Heart left ventricle (tissue), 13 donors: ENCODE measurements around the gene SLC39A11.

ENCODE experiments used
- CTCF ChIP-seq, 12 donors: fragments of 200-600 bp; sonication (generic) in 4 of 12; IDR thresholded peaks; one replicate each; pipeline versions ENCODE4 v1.5.0 to v1.8.0; 2018 to 2022; ENCODE audit warnings: antibody characterized with exemption in 12 of 12, mild to moderate bottlenecking in 5 of 12
- POLR2A ChIP-seq, 2 donors: fragments of 450-650 bp; IDR thresholded peaks; one replicate each; pipeline ENCODE4 v1.6.1; 2017; ENCODE audit warnings: antibody characterized with exemption in 2 of 2, mild to moderate bottlenecking in 2 of 2, moderate library complexity in 2 of 2
- donor health status: ischemic (EF 13 %, LVEDD 7.1; RV severe dilation, severe dysfunction).
- donor health status: DM: no; HTN: yes; CAD: no.
- donor health status: DM: no; HTN: no; CAD: no.
- donor health status: ischemic (EF 25% LVEDD 6.9; RV normal size, moderate dysfunction).
- donor health status: ischemic (EF 25% LVEDD 5.7; RV mildly dilated, moderate dysfunction).
- donor health status: ischemic (EF 35%, LVEDD 5.7; RV mildly dilated, moderate dysfunction).
- donor health status: nonischemic (EF 11% LVEDD 7.7; RV severe dilation, severe dysfunction).
- donor health status: DM: yes; HTN: yes; CAD: no.
- donor health status: PGD.
- donor health status: ischemic (EF 29% LVEDD 5.4; RV normal size, mild dysfunction).
- donor health status: nonischemic (EF 23%, LVEDD 6.1; RV moderate dilation, normal function).

DNA sequence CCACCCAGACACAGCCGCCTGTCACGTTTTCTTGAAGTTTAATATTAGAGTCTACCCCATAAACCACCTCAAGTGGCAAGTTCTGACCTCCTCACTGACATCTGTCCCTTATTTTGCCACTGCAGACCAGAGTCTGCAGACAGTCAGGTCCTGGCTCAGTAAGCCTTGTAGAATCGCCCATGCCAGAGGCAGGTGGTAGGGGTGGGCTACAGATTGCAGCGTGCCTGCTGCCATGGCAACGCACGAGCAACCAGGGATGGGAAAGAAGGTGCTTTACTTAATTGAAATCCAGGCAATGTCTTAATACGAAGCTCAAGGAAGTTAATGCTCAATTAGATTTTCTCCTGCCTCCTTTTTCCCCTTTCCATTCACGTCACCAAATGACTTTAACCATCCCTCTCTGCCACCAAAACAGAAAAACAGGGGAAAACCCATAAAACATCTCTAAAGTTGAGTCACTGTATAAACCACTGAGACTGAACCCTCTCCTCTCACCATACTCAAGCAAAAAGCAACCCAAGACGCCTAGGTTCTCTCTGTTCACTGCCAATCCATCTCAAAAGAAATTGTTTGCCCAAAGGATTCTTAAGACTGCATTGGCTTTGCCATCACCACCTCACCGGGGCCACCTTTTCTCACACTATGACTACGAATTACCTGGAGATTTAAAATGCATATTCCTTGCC is 228.8 kb downstream of the SLC39A11 start:
- TF ChIP-seq CTCF (IDR thresholded peaks at IDR 0.05) (no peak), POLR2A (IDR thresholded peaks at IDR 0.05) (no peak)
